GM19238 (cell line): ENCODE results near the gene SIPA1.
"Not testable (repeated sequence)": the region's sequence is repeated elsewhere in the genome, so short reads cannot be mapped to it uniquely, and the experiment has no call there.

Source experiments
- DNase-seq: peaks from one replicate; pipeline ENCODE4 v3.0.0; 2011; ENCODE audit warnings: low spot score; ENCODE audit not compliant: insufficient read length

Gene SIPA1

GRCh38 chr11:65623852-65624616 is 13.9 kb upstream of the SIPA1 start:
- no peak for DNase-seq

GRCh38 chr11:65624931-65625627 is 12.8 kb upstream of the SIPA1 start:
- no peak for DNase-seq

GRCh38 chr11:65625628-65626342 is 12.1 kb upstream of the SIPA1 start:
- DNase-seq, result peak; percentile 75

- DNase-seq, result no peak
Observed at GRCh38 chr11:65627202-65627601, 10.7 kb upstream of the SIPA1 start.

GRCh38 chr11:65629579-65629978 is 8.3 kb upstream of the SIPA1 start:
- no peak for DNase-seq

DNA sequence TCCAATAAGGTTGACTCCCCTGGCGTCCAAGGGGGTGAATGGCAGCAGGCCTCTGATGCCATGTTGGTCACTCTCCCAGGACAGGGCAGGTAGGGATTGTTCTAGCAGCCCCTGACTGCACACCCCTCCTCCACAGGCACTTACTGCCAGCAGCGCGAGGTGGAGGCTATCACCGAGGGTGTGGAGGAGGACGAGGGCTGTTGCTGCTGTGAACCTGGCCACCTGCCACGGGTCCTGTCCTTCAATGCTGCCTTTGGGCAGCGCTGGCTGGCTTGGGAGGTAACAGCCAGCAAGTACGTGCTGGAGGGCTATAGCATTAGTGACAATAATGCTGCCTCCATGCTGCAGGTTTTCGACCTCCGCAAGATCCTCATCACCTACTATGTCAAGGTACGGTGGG is 7.7 kb upstream of the SIPA1 start:
- DNase-seq, result no peak

DNA sequence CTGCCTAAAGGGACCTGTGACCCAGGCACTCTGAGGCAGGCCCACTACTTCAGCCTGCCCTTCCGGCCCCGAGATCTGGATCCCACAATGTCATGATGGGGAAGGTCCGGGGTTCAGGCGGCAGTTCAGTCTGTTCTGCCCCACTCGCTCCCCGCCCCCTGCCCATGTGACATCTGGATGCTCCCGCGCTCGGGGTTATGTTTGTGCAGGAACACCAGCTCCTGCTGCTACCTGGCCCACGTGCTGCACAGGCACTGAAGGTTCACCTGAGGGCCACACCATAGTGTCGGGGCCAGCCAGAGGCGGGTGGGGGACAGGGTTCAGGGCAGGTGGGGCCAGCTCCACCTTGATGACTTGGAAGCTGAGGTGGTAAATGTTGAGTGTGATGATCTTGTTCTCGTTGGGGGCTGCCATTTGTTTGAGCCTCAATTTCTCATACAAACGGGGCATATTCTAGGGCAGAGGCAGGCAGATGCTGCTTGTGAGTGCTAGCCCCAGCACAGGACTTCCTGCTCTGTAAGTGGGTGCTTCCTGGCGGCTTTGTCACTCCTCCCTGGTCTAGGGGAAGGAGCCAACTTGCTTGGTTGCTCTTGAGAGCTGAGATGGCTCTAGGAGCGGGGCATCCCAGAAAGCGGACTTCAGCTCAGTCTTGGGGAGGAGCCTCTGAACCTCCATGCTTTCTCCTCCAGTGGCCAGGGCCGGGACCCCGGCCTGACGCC is 4.4 kb upstream of the SIPA1 start:
- DNase-seq, result no peak

- DNase-seq, result no peak
Observed at GRCh38 chr11:65634109-65634436, 3.8 kb upstream of the SIPA1 start.

GRCh38 chr11:65634440-65634839 is 3.5 kb upstream of the SIPA1 start:
- DNase-seq, result no peak

DNA sequence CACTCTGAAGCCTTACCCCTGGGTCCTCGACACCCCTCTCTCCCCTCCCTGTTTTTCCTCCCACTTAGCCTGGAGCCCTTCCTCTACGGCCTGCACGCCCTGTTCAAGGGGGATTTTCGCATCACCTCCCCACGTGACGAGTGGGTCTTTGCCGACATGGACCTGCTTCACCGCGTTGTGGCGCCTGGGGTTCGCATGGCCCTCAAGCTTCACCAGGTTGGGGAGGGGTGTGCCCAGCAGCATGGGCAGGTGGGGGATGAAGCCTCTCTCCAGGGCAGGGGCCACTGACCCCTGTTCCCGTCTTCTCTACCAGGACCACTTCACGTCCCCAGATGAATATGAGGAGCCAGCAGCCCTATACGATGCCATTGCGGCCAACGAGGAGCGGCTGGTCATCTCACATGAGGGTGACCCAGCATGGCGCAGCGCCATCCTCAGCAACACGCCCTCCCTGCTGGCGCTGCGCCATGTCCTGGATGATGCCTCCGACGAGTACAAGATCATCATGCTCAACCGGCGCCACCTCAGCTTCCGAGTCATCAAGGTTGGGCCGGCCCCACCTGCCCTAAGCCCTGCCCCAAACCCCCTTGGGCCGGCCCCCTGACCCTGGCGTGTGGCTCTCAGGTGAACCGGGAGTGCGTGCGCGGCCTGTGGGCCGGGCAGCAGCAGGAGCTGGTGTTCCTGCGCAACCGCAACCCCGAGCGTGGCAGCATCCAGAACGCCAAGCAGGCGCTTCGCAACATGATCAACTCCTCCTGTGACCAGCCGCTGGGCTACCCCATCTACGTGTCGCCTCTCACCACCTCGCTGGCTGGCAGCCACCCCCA is 2.8 kb upstream of the SIPA1 start:
- DNase-seq, result no peak

- DNase-seq, result no peak
Observed at GRCh38 chr11:65636108-65637031, 1.5 kb upstream of the SIPA1 start.

DNA sequence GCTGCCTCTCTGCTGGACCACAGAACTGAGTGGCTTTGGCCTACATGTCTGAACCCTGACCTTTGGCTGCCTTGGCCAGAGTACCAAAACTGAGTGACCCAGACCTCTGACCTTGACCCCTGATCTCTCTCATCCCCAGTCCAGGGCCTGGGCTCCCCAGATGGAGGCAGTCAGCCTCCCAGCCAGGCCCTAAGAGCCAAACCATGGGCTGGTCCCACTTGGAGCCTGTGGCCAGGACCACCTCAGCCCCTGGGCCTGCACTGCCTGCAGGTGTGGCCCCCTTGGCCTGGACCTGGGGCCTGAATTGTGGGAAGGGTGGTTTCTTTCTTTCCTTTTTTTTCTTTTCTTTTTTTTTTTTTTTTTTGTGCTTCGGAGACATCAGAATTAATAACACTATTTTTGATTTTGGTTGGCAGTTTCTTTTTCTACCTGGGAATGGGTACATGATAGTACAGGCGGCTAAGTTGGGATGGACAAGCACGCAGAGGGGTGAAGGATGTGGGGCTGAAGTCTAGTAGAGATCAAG is 806 bp upstream of the SIPA1 start:
- no peak for DNase-seq

DNA sequence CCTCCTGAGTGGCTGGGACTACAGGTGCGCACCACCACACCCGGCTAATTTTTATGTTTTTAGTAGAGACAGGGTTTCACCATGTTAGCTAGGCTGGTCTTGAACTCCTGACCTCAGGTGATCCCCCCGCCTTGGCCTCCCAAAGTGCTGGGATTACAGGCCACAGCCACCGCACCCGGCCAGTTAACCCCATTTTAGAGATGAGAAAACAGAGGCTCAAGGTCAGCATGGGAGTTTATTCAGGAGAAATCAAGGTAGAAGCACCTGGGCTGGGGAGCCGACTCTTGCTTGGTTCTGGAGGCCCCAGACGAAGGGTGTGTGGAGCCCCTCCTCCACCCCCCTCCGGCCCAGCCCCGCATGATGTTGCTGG is 1.3 kb downstream of the SIPA1 start:
- DNase-seq, result not testable (repeated sequence)

DNA sequence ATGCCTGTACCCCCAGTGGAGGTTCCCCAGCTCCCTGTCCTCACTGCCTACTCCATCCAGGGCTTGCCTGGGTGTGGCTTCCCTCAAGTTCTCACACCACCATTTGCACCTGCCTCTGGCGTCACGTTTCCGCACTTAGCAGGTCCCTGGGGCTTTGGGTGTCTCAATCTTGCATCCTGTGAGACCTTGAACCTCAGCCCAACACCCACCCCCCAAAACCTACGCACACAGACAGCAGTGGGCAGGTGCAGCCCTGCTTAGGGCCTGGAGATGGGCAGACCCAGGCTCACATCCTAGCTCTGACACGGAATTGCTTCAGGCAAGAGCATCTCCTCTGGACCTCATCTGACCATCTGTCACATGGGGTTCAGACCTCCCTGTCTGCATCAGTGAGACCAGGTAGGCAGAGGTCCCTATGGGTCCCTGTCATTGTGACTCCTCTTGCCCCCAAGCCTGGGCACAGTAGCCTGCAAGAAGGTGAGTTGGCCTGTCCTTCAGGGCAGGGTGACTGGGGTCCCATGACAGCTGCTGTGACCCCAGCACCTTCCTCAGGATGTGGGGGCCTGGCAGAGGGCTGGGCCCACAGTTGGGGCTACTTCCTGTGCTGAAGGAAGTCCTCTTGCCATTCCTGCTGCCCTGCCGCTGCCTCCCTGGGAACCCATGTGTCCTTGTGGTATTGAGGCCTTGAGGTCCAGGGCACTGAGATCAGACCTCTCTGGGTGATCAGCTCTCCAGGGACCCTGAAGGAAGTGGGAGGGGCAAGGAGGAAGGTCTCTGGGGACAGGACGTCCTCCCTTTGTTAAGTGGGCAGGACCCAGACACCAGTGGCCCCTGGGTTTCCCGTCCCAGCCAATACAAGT is 2.0 kb downstream of the SIPA1 start:
- peak; percentile 86 for DNase-seq

- DNase-seq, result peak; percentile 61
Observed at GRCh38 chr11:65640483-65641296, 2.8 kb downstream of the SIPA1 start.

- no peak for DNase-seq
Observed at GRCh38 chr11:65641297-65642013, 3.6 kb downstream of the SIPA1 start.

DNA sequence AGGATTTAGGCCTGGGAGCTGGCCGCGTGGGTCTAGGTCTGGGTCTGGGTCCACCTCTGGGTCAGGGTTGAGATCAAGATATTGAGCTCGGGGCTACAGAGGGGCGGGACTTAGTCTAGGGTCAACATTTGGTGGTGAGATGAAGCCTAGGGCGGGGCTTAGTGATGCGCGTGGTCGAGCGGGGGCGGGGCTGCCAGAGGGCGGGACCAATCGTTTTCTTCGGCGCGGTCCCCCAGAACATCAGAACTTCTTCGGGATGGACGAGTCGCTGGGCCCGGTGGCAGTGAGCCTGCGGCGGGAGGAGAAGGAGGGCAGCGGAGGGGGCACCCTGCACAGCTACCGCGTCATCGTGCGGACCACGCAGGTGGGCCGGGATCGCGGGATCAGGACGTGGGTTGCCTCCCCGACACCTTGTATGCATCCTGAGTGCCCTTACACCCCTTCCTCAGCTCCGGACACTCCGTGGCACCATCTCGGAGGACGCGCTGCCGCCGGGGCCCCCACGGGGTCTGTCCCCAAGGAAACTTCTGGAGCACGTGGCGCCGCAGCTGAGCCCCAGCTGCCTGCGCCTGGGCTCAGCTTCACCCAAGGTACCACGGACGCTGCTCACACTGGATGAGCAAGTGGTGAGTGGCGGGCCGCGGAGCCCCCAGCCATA is 4.2 kb downstream of the SIPA1 start:
- no peak for DNase-seq
